SU-DHL-6 (cell line): ENCODE data around the gene ZDHHC5.

Experiments used
- H2AFZ ChIP-seq: fragments of 200-600 bp; sonication (generic); 2 replicates; pipeline ENCODE4 v1.6.1; 2014; ENCODE audit warnings: low read depth, mild to moderate bottlenecking, moderate library complexity, mixed read lengths, antibody characterized with exemption, low read length; ENCODE audit not compliant: severe bottlenecking
- H3F3A ChIP-seq: fragments of 200-600 bp; shearing (Covaris generic); 2 replicates; pipeline ENCODE4 v1.6.0; 2016; ENCODE audit warnings: antibody characterized with exemption, mild to moderate bottlenecking; ENCODE audit not compliant: insufficient read depth
- H3K27ac ChIP-seq: fragments of 200-600 bp; sonication (generic); 2 replicates; pipeline ENCODE4 v1.5.1; 2016; ENCODE audit warnings: low read depth, mild to moderate bottlenecking, low read length, moderate library complexity, mixed read lengths
- H3K27me3 ChIP-seq: fragments of 200-600 bp; sonication (generic), shearing (Covaris generic); 2 replicates; pipeline ENCODE4 v1.6.0; 2014; ENCODE audit warnings: mild to moderate bottlenecking, low read length
- H3K36me3 ChIP-seq: fragments of 200-600 bp; sonication (generic); 2 replicates; pipeline ENCODE4 v1.6.1; 2014; ENCODE audit warnings: mild to moderate bottlenecking, low read length, mixed read lengths
- H3K4me2 ChIP-seq: fragments of 300-600, 200-600 bp; shearing (Covaris generic), sonication (generic); 2 replicates; pipeline ENCODE4 v1.6.0; 2014; ENCODE audit warnings: low read length, low read depth, mild to moderate bottlenecking; ENCODE audit not compliant: poor library complexity, severe bottlenecking
- H3K4me3 ChIP-seq: fragments of 200-600 bp; sonication (generic); 2 replicates; pipeline ENCODE4 v1.5.1; 2014; ENCODE audit warnings: antibody characterized with exemption, low read length, mild to moderate bottlenecking, mixed read lengths; ENCODE audit not compliant: insufficient read depth, poor library complexity, severe bottlenecking
- H3K79me2 ChIP-seq: fragments of 200-600 bp; sonication (generic); 2 replicates; pipeline ENCODE4 v1.6.1; 2014; ENCODE audit warnings: mild to moderate bottlenecking, low read length, moderate library complexity; ENCODE audit not compliant: insufficient read depth
- H3K9ac ChIP-seq: fragments of 200-600 bp; sonication (generic); 2 replicates; pipeline ENCODE4 v1.7.0; 2014; ENCODE audit warnings: mild to moderate bottlenecking, low read length
- H3K9me2 ChIP-seq: fragments of 200-600 bp; sonication (generic); replicated peaks from 2 replicates; pipeline ENCODE4 v1.6.1; 2014; ENCODE audit warnings: low read length; ENCODE audit not compliant: insufficient read depth
- H3K9me3 ChIP-seq: fragments of 200-600 bp; sonication (generic); 2 replicates; pipeline ENCODE4 v1.6.1; 2014; ENCODE audit warnings: low read length, mixed read lengths; ENCODE audit not compliant: insufficient read depth
- H4K20me1 ChIP-seq: fragments of 200-600 bp; sonication (generic); 2 replicates; pipeline ENCODE4 v1.6.1; 2014; ENCODE audit warnings: low read depth, mild to moderate bottlenecking, antibody characterized with exemption, low read length, moderate library complexity, mixed read lengths
- EZH2phosphoT487 ChIP-seq: fragments of 200-600 bp; sonication (generic), shearing (Covaris generic); conservative IDR thresholded peaks from 2 replicates; pipeline ENCODE4 v1.6.1; 2018; ENCODE audit warnings: mild to moderate bottlenecking, antibody characterized with exemption, low read length, moderate library complexity, mixed read lengths
- TF ChIP-seq, protein P1 (sequence below): fragments of 200-600 bp; sonication (generic); IDR thresholded peaks from one replicate; pipeline ENCODE4 v1.5.1; 2017; ENCODE audit warnings: antibody characterized with exemption, mild to moderate bottlenecking, low read length, moderate library complexity; ENCODE audit not compliant: insufficient read depth, poor library complexity, severe bottlenecking

The ZDHHC5 gene

GRCh38 chr11:57633394-57634070 is 34.4 kb upstream of the ZDHHC5 start:
- Histone ChIP-seq H3K4me2 (no peak overlapping the region), H3K9me2 (no peaks in the 10 kb centered on the region), H3K27me3 (no peaks in the 10 kb centered on the region), H2AFZ (no peak overlapping the region), H3K9me3 (no peaks in the 10 kb centered on the region), H3K79me2 (no peaks in the 10 kb centered on the region), H3K36me3 (no peaks in the 10 kb centered on the region), H3K4me3 (no peak overlapping the region), H4K20me1 (no peaks in the 10 kb centered on the region), H3F3A (no peaks in the 10 kb centered on the region), H3K27ac (no peak overlapping the region), H3K9ac (no peak overlapping the region)
- no peak for TF ChIP-seq EZH2phosphoT487
- TF ChIP-seq, protein P1, sequence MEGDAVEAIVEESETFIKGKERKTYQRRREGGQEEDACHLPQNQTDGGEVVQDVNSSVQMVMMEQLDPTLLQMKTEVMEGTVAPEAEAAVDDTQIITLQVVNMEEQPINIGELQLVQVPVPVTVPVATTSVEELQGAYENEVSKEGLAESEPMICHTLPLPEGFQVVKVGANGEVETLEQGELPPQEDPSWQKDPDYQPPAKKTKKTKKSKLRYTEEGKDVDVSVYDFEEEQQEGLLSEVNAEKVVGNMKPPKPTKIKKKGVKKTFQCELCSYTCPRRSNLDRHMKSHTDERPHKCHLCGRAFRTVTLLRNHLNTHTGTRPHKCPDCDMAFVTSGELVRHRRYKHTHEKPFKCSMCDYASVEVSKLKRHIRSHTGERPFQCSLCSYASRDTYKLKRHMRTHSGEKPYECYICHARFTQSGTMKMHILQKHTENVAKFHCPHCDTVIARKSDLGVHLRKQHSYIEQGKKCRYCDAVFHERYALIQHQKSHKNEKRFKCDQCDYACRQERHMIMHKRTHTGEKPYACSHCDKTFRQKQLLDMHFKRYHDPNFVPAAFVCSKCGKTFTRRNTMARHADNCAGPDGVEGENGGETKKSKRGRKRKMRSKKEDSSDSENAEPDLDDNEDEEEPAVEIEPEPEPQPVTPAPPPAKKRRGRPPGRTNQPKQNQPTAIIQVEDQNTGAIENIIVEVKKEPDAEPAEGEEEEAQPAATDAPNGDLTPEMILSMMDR = no peak

DNA sequence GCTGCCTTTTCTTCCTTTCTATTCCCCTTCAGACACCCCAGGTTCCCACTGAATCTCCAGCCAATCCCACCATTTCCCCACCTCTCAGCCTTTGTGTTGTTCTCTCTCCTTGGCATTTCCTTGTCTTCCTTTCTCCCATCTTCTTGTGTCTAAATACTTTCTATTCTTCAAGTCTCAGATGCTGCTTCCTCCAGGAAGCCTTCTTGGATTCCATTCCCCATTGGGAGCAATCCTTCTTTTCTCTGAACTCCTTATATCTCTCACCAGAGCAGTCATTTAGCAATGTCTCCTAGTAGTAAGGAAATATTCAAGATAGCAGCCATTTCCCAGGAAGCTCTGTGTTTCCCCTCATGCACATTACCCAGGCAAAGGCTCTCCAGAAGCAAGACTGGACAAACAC is 33.6 kb upstream of the ZDHHC5 start:
- Histone ChIP-seq H3F3A (no peaks in the 10 kb centered on the region), H3K27ac (no peak overlapping the region), H3K4me2 (no peak overlapping the region), H3K9me3 (no peaks in the 10 kb centered on the region), H2AFZ (no peak overlapping the region), H3K36me3 (no peaks in the 10 kb centered on the region), H3K4me3 (no peak overlapping the region), H3K9ac (no peak overlapping the region), H3K27me3 (no peaks in the 10 kb centered on the region), H3K9me2 (no peaks in the 10 kb centered on the region), H3K79me2 (no peaks in the 10 kb centered on the region), H4K20me1 (no peaks in the 10 kb centered on the region)
- TF ChIP-seq EZH2phosphoT487 = no peak
- TF ChIP-seq, protein P1 = no peak

DNA sequence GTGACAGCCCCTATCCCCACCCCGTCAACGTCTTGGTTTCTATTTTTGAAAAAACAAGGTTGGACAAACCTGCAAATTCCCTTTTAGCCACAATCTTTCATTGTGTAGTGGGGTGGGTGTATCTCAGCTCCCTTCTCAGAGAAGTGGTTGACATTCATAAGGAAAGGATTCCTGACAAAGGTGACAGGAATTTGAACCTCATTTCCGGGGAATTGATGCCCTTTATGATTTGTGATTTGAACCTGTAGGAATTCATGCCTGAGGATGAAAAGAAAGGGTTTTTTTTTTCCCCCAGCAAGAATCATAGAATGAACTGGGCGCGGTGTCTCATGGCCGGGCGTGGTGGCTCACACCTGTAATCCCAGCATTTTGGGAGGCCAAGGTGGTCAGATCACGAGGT is 32.7 kb upstream of the ZDHHC5 start:
- Histone ChIP-seq H3K36me3 (no peaks in the 10 kb centered on the region), H3K9ac (no peak overlapping the region), H4K20me1 (no peaks in the 10 kb centered on the region), H3K4me3 (no peak overlapping the region), H3K27me3 (no peaks in the 10 kb centered on the region), H3F3A (no peaks in the 10 kb centered on the region), H3K27ac (no peak overlapping the region), H3K9me3 (no peaks in the 10 kb centered on the region), H2AFZ (no peak overlapping the region), H3K79me2 (no peaks in the 10 kb centered on the region), H3K9me2 (no peaks in the 10 kb centered on the region), H3K4me2 (no peak overlapping the region)
- no peak for TF ChIP-seq EZH2phosphoT487
- TF ChIP-seq, protein P1 = no peak
